ENCODE data around the gene RSPRY1.
"Not testable (repeated sequence)": the region's sequence is repeated elsewhere in the genome, so short reads cannot be mapped to it uniquely, and the experiment has no call there.

RSPRY1 gene

GRCh38 chr16:57189527-57189926 is 3.4 kb downstream of the RSPRY1 start:
- H3K27ac ChIP-seq (ENCODE audit: low read length); H3K36me3 ChIP-seq (ENCODE audit: control insufficient read depth in 1 of 2, insufficient read depth in 2 of 2, low read length in 2 of 2); H3K27me3 ChIP-seq (ENCODE audit: low read depth, low read length); H3K9me3 ChIP-seq (ENCODE audit: control insufficient read depth in 1 of 2, low read length in 2 of 2); H3K4me3 ChIP-seq (ENCODE audit: low read depth in 1 of 2, low read length in 2 of 2): not testable (repeated sequence)
- peaks cover 7 to 44% of the 10 kb centered on the region in 2 donors for H3K4me1 ChIP-seq (ENCODE audit: control insufficient read depth in 1 of 2, insufficient read depth in 2 of 2, low read length in 2 of 2)

- Histone ChIP-seq H3K4me3 (ENCODE audit: low read depth in 1 of 2, low read length in 2 of 2) (no peak overlapping the region), H3K4me1 (ENCODE audit: control insufficient read depth in 1 of 2, insufficient read depth in 2 of 2, low read length in 2 of 2) (peaks cover under 1 to 38% of the 10 kb centered on the region in 2 donors), H3K27ac (ENCODE audit: low read length) (no peak overlapping the region), H3K9me3 (ENCODE audit: control insufficient read depth in 1 of 2, low read length in 2 of 2) (no peaks in the 10 kb centered on the region), H3K36me3 (ENCODE audit: control insufficient read depth in 1 of 2, insufficient read depth in 2 of 2, low read length in 2 of 2) (peaks cover 0 to 5% of the 10 kb centered on the region in 2 donors), H3K27me3 (ENCODE audit: low read depth, low read length) (no peaks in the 10 kb centered on the region)
These were observed 4.0 kb downstream of the RSPRY1 start for GRCh38 chr16:57190136-57190535.

GRCh38 chr16:57191056-57191571 is 5.0 kb downstream of the RSPRY1 start:
- no peaks in the 10 kb centered on the region for H3K9me3 ChIP-seq (ENCODE audit: control insufficient read depth in 1 of 2, low read length in 2 of 2)
- peaks cover 0 to 38% of the 10 kb centered on the region in 2 donors for H3K4me1 ChIP-seq (ENCODE audit: control insufficient read depth in 1 of 2, insufficient read depth in 2 of 2, low read length in 2 of 2)
- no peak overlapping the region for H3K27ac ChIP-seq (ENCODE audit: low read length)
- no peaks in the 10 kb centered on the region for H3K36me3 ChIP-seq (ENCODE audit: control insufficient read depth in 1 of 2, insufficient read depth in 2 of 2, low read length in 2 of 2)
- no peak overlapping the region for H3K4me3 ChIP-seq (ENCODE audit: low read depth in 1 of 2, low read length in 2 of 2)
- H3K27me3 ChIP-seq (ENCODE audit: low read depth, low read length), result no peaks in the 10 kb centered on the region

- Histone ChIP-seq H3K9me3 (ENCODE audit: control insufficient read depth in 1 of 2, low read length in 2 of 2) (no peaks in the 10 kb centered on the region), H3K4me1 (ENCODE audit: control insufficient read depth in 1 of 2, insufficient read depth in 2 of 2, low read length in 2 of 2) (peaks cover 0 to 46% of the 10 kb centered on the region in 2 donors), H3K27me3 (ENCODE audit: low read depth, low read length) (no peaks in the 10 kb centered on the region), H3K36me3 (ENCODE audit: control insufficient read depth in 1 of 2, insufficient read depth in 2 of 2, low read length in 2 of 2) (no peaks in the 10 kb centered on the region), H3K4me3 (ENCODE audit: low read depth in 1 of 2, low read length in 2 of 2) (no peak overlapping the region), H3K27ac (ENCODE audit: low read length) (peak overlapping the region; percentile 11)
These were observed 6.0 kb downstream of the RSPRY1 start for GRCh38 chr16:57192146-57192545.

- H3K27ac ChIP-seq (ENCODE audit: low read length), result no peak overlapping the region
- no peaks in the 10 kb centered on the region for H3K36me3 ChIP-seq (ENCODE audit: control insufficient read depth in 1 of 2, insufficient read depth in 2 of 2, low read length in 2 of 2)
- H3K4me3 ChIP-seq (ENCODE audit: low read depth in 1 of 2, low read length in 2 of 2), result no peak overlapping the region
- no peaks in the 10 kb centered on the region for H3K9me3 ChIP-seq (ENCODE audit: control insufficient read depth in 1 of 2, low read length in 2 of 2)
- peaks cover 0 to 39% of the 10 kb centered on the region in 2 donors for H3K4me1 ChIP-seq (ENCODE audit: control insufficient read depth in 1 of 2, insufficient read depth in 2 of 2, low read length in 2 of 2)
- no peaks in the 10 kb centered on the region for H3K27me3 ChIP-seq (ENCODE audit: low read depth, low read length)
These were observed 6.8 kb downstream of the RSPRY1 start for GRCh38 chr16:57192720-57193486.

GRCh38 chr16:57194512-57194911 is 8.4 kb downstream of the RSPRY1 start:
- H3K36me3 ChIP-seq (ENCODE audit: control insufficient read depth in 1 of 2, insufficient read depth in 2 of 2, low read length in 2 of 2), result no peaks in the 10 kb centered on the region
- no peaks in the 10 kb centered on the region for H3K9me3 ChIP-seq (ENCODE audit: control insufficient read depth in 1 of 2, low read length in 2 of 2)
- H3K27me3 ChIP-seq (ENCODE audit: low read depth, low read length), result no peaks in the 10 kb centered on the region
- H3K4me3 ChIP-seq (ENCODE audit: low read depth in 1 of 2, low read length in 2 of 2), result no peak overlapping the region
- peaks cover 0 to 42% of the 10 kb centered on the region in 2 donors for H3K4me1 ChIP-seq (ENCODE audit: control insufficient read depth in 1 of 2, insufficient read depth in 2 of 2, low read length in 2 of 2)
- H3K27ac ChIP-seq (ENCODE audit: low read length), result peak overlapping the region; percentile 61

- Histone ChIP-seq H3K27me3 (ENCODE audit: low read depth, low read length) (no peaks in the 10 kb centered on the region), H3K4me1 (ENCODE audit: control insufficient read depth in 1 of 2, insufficient read depth in 2 of 2, low read length in 2 of 2) (peaks cover 0 to 28% of the 10 kb centered on the region in 2 donors), H3K9me3 (ENCODE audit: control insufficient read depth in 1 of 2, low read length in 2 of 2) (no peaks in the 10 kb centered on the region), H3K36me3 (ENCODE audit: control insufficient read depth in 1 of 2, insufficient read depth in 2 of 2, low read length in 2 of 2) (no peaks in the 10 kb centered on the region), H3K27ac (ENCODE audit: low read length) (no peak overlapping the region), H3K4me3 (ENCODE audit: low read depth in 1 of 2, low read length in 2 of 2) (no peak overlapping the region)
These were observed 10.2 kb downstream of the RSPRY1 start for GRCh38 chr16:57196286-57196685.

- Histone ChIP-seq H3K4me1 (ENCODE audit: control insufficient read depth in 1 of 2, insufficient read depth in 2 of 2, low read length in 2 of 2) (peaks cover 0 to 25% of the 10 kb centered on the region in 2 donors), H3K27ac (ENCODE audit: low read length) (no peak overlapping the region), H3K4me3 (ENCODE audit: low read depth in 1 of 2, low read length in 2 of 2) (no peak overlapping the region), H3K9me3 (ENCODE audit: control insufficient read depth in 1 of 2, low read length in 2 of 2) (no peaks in the 10 kb centered on the region), H3K27me3 (ENCODE audit: low read depth, low read length) (no peaks in the 10 kb centered on the region), H3K36me3 (ENCODE audit: control insufficient read depth in 1 of 2, insufficient read depth in 2 of 2, low read length in 2 of 2) (no peaks in the 10 kb centered on the region)
These were observed 10.6 kb downstream of the RSPRY1 start for GRCh38 chr16:57196753-57197152.

GRCh38 chr16:57200321-57200720 is 14.2 kb downstream of the RSPRY1 start:
- not testable (repeated sequence) for H3K27me3 ChIP-seq (ENCODE audit: low read depth, low read length); H3K9me3 ChIP-seq (ENCODE audit: control insufficient read depth in 1 of 2, low read length in 2 of 2); H3K27ac ChIP-seq (ENCODE audit: low read length); H3K4me3 ChIP-seq (ENCODE audit: low read depth in 1 of 2, low read length in 2 of 2)
- Histone ChIP-seq H3K36me3 (ENCODE audit: control insufficient read depth in 1 of 2, insufficient read depth in 2 of 2, low read length in 2 of 2) (peaks cover 10% of the 10 kb centered on the region in 2 donors), H3K4me1 (ENCODE audit: control insufficient read depth in 1 of 2, insufficient read depth in 2 of 2, low read length in 2 of 2) (peaks cover 0 to 15% of the 10 kb centered on the region in 2 donors)

GRCh38 chr16:57200926-57201325 is 14.8 kb downstream of the RSPRY1 start:
- H3K4me3 ChIP-seq (ENCODE audit: low read depth in 1 of 2, low read length in 2 of 2); H3K27me3 ChIP-seq (ENCODE audit: low read depth, low read length); H3K27ac ChIP-seq (ENCODE audit: low read length); H3K9me3 ChIP-seq (ENCODE audit: control insufficient read depth in 1 of 2, low read length in 2 of 2): not testable (repeated sequence)
- Histone ChIP-seq H3K36me3 (ENCODE audit: control insufficient read depth in 1 of 2, insufficient read depth in 2 of 2, low read length in 2 of 2) (peaks cover 16% of the 10 kb centered on the region in 2 donors), H3K4me1 (ENCODE audit: control insufficient read depth in 1 of 2, insufficient read depth in 2 of 2, low read length in 2 of 2) (peaks cover 0 to 15% of the 10 kb centered on the region in 2 donors)

GRCh38 chr16:57202095-57202886 is 16.2 kb downstream of the RSPRY1 start:
- no peaks in the 10 kb centered on the region for H3K27me3 ChIP-seq (ENCODE audit: low read depth, low read length)

More at GRCh38 chr16:57202095-57202886, 16.2 kb downstream of the RSPRY1 start:
- H3K9me3 ChIP-seq (ENCODE audit: control insufficient read depth in 1 of 2, low read length in 2 of 2), result no peaks in the 10 kb centered on the region
- peaks cover 0 to 6% of the 10 kb centered on the region in 2 donors for H3K4me1 ChIP-seq (ENCODE audit: control insufficient read depth in 1 of 2, insufficient read depth in 2 of 2, low read length in 2 of 2)
- no peak overlapping the region for H3K27ac ChIP-seq (ENCODE audit: low read length)
- H3K36me3 ChIP-seq (ENCODE audit: control insufficient read depth in 1 of 2, insufficient read depth in 2 of 2, low read length in 2 of 2), result peaks cover 26 to 28% of the 10 kb centered on the region in 2 donors
- H3K4me3 ChIP-seq (ENCODE audit: low read depth in 1 of 2, low read length in 2 of 2), result no peak overlapping the region
